GM12878 (cell line): Measurements from ENCODE around the gene COL4A2. TPM values are rescaled to one million over a fixed set of nuclear protein-coding genes. Genes with fewer than 3 reads are reported as not detected.
A peak's percentile ranks its signal among the peaks of the same experiment; 100 is the strongest.

Experiments
- ATAC-seq: fragments of 200-7000 bp; cut with Tn5 transposase; 3 replicates; pipeline ENCODE4 v1.9.1; 2020; ENCODE audit warnings: mild to moderate bottlenecking, moderate library complexity
- BruUV-seq: library from RNA; stranded (reverse); fragments of 400-500 nt; replicated peaks from 2 replicates; lab custom pipeline; 2021; lab: Mats Ljungman, UMichigan
- CTCF ChIA-PET: fragments of 300-600 bp; sonication (Branson Sonifier 250); formaldehyde crosslinking; extraction: SDS; loops from one replicate; lab custom pipeline; 2021; ENCODE audit warnings: inconsistent platforms; lab: Yijun Ruan, JAX
- POLR2A ChIA-PET: fragments of 350-600 bp; formaldehyde crosslinking; extraction: SDS; loops from one replicate; lab custom pipeline; 2021; ENCODE audit warnings: inconsistent platforms; lab: Charles Lee
- RAD21 ChIA-PET: fragments of 300-600 bp; sonication (Branson Sonifier 250); formaldehyde crosslinking; loops from one replicate; lab custom pipeline; 2023; ENCODE audit warnings: antibody characterized with exemption; ENCODE audit not compliant: unreplicated experiment; lab: Charles Lee
- SMC1A ChIA-PET: fragments of 300-600 bp; sonication (Branson Sonifier 250); formaldehyde crosslinking; loops from one replicate; lab custom pipeline; 2023; ENCODE audit not compliant: unreplicated experiment, uncharacterized antibody; lab: Charles Lee
- DNase-seq: peaks from one replicate; pipeline ENCODE4 v3.0.0-alpha.2; 2011; ENCODE audit warnings: low read depth, low spot score
- FAIRE-seq: peaks from 3 replicates; lab custom pipeline; 2011; peaks lifted over from hg19 to GRCh38; lab: Jason Lieb, UNC
- H2AFZ ChIP-seq: 2 replicates; pipeline ENCODE4 v1.6.0; 2011; ENCODE audit warnings: low read depth, low read length, control low read depth; ENCODE audit not compliant: control insufficient read depth
- H3K27ac ChIP-seq: 2 replicates; pipeline ENCODE4 v1.5.1; 2011; ENCODE audit warnings: control low read depth; ENCODE audit not compliant: control insufficient read depth, insufficient read depth
- H3K27me3 ChIP-seq, 2 experiments: replicated peaks in 1 of 2; 2 replicates each; pipeline versions ENCODE4 v1.6.0 to v1.6.1; 2011; ENCODE audit warnings: low read length in 1 of 2; ENCODE audit not compliant: control insufficient read depth in 2 of 2, insufficient read depth in 2 of 2
- H3K36me3 ChIP-seq, 2 experiments: 2 replicates each; pipeline ENCODE4 v1.5.1; 2011; ENCODE audit warnings: low read length in 1 of 2; ENCODE audit not compliant: control insufficient read depth in 2 of 2, insufficient read depth in 2 of 2
- H3K4me1 ChIP-seq: 2 replicates; pipeline ENCODE4 v1.6.1; 2011; ENCODE audit warnings: mild to moderate bottlenecking, low read length, moderate library complexity, mixed read lengths; ENCODE audit not compliant: control insufficient read depth, insufficient read depth
- H3K4me2 ChIP-seq: 2 replicates; pipeline ENCODE4 v1.6.0; 2011; ENCODE audit warnings: control low read depth; ENCODE audit not compliant: control insufficient read depth, insufficient read depth
- H3K4me3 ChIP-seq: fragments of 200-600 bp; sonication (generic); 2 replicates; pipeline ENCODE4 v1.5.1; 2016
- H3K79me2 ChIP-seq: 2 replicates; pipeline ENCODE4 v1.6.0; 2011; ENCODE audit warnings: low read length; ENCODE audit not compliant: control insufficient read depth, insufficient read depth
- H3K9ac ChIP-seq: 2 replicates; pipeline ENCODE4 v1.8.0; 2011; ENCODE audit warnings: low read length, control low read depth, mixed read lengths; ENCODE audit not compliant: control insufficient read depth, insufficient read depth
- H3K9me3 ChIP-seq: replicated peaks from 3 replicates; pipeline ENCODE4 v1.5.1; 2011; ENCODE audit warnings: mild to moderate bottlenecking, low read length; ENCODE audit not compliant: control insufficient read depth, insufficient read depth
- H4K20me1 ChIP-seq: 2 replicates; pipeline ENCODE4 v1.6.0; 2011; ENCODE audit not compliant: control insufficient read depth, insufficient read depth
- BCL11A ChIP-seq: IDR thresholded peaks from 2 replicates; pipeline ENCODE4 v1.6.1; 2011; ENCODE audit warnings: low read depth, low read length
- CHD2 ChIP-seq: IDR thresholded peaks from 2 replicates; pipeline ENCODE4 v1.6.1; 2011; ENCODE audit warnings: low read depth, low read length, improper control_type of control experiment, borderline replicate concordance
- EED ChIP-seq: sonication (generic); IDR thresholded peaks from 2 replicates; pipeline ENCODE4 v1.6.1; 2016; ENCODE audit warnings: antibody characterized with exemption, low read depth
- GATAD2B ChIP-seq: fragments of 450-650 bp; conservative IDR thresholded peaks from 2 replicates; pipeline ENCODE4 v1.6.1; 2017; ENCODE audit warnings: low read depth, mild to moderate bottlenecking, moderate library complexity
- NFXL1 ChIP-seq: fragments of 450-650 bp; IDR thresholded peaks from 2 replicates; pipeline ENCODE4 v1.6.1; 2017; ENCODE audit warnings: antibody characterized with exemption, mild to moderate bottlenecking, borderline replicate concordance
- NRF1 ChIP-seq: conservative IDR thresholded peaks from 2 replicates; pipeline ENCODE4 v1.6.1; 2011; ENCODE audit warnings: mild to moderate bottlenecking, low read depth, low read length, improper control_type of control experiment
- PAX5 ChIP-seq: IDR thresholded peaks from 2 replicates; pipeline ENCODE4 v1.6.1; 2011; ENCODE audit warnings: low read depth, low read length, borderline replicate concordance
- PAX8 ChIP-seq: fragments of 450-650 bp; IDR thresholded peaks from 2 replicates; pipeline ENCODE4 v1.6.1; 2017; ENCODE audit warnings: mild to moderate bottlenecking, moderate library complexity
- POU2F2 ChIP-seq: IDR thresholded peaks from 3 replicates; pipeline ENCODE4 v1.6.1; 2011; ENCODE audit warnings: low read depth, mild to moderate bottlenecking, low read length, borderline replicate concordance
- SP1 ChIP-seq: IDR thresholded peaks from one replicate; pipeline ENCODE4 v1.6.1; 2011; ENCODE audit warnings: low read depth, low read length
- SREBF2 ChIP-seq: IDR thresholded peaks from 2 replicates; pipeline ENCODE4 v1.6.1; 2012; ENCODE audit warnings: mild to moderate bottlenecking, low read length
- ZNF384 ChIP-seq: IDR thresholded peaks from 2 replicates; pipeline ENCODE4 v1.6.1; 2012; ENCODE audit warnings: low read depth, mild to moderate bottlenecking, low read length, improper control_type of control experiment, borderline replicate concordance
- ZSCAN29 ChIP-seq: fragments of 450-650 bp; IDR thresholded peaks from 2 replicates; pipeline ENCODE4 v1.6.1; 2017; ENCODE audit warnings: mild to moderate bottlenecking, moderate library complexity
- WGBS: methylation state at CpG from one replicate; pipeline ENCODE4 v1.1.6; 2016; ENCODE audit warnings: low lambda C conversion rate; ENCODE audit not compliant: insufficient replicate concordance, insufficient coverage; ENCODE audit errors: missing lambda C conversion rate; 5-methylcytosine and 5-hydroxymethylcytosine counted together
- in situ Hi-C: fragments of 300-500 bp; cut with MboI; formaldehyde crosslinking; loops from 9 replicates; pipeline ENCODE4 v1.14.3; 2018; ENCODE audit warnings: mixed read lengths
- intact Hi-C: fragments of 100-400 bp; cut with micrococcal nuclease; formaldehyde crosslinking; loops from one replicate; pipeline ENCODE4 v1.14.2; 2022; ENCODE audit not compliant: unreplicated experiment
- polyA plus RNA-seq, 11 experiments: library from polyadenylated mRNA; depleted of rRNA in 4 of 11; unstranded in 6 of 11; stranded (reverse) in 5 of 11; fragments of >200 nt; fragmentation: Nextera tagmentation in 4 of 11; fragmentation: Illumina TruSeq in 1 of 11; extraction: Ambion mirVana in 4 of 11; extraction: Trizol in 1 of 11; gene quantifications; 1 replicate in 1 of 11; 2 replicates in 10 of 11; pipeline versions ENCODE4 v1.2.1 to v1.2.3, GENCODE V29; 2011 to 2016; ENCODE audit warnings: inconsistent platforms in 2 of 11, missing spikeins in 2 of 11, low read depth in 1 of 11
- total RNA-seq, 4 experiments: library from RNA; depleted of rRNA in 3 of 4; stranded (reverse); fragments of >200 nt in 3 of 4; fragmentation: Illumina TruSeq in 1 of 4; extraction: Trizol in 1 of 4; gene quantifications; 2 replicates each; pipeline versions ENCODE4 v1.2.1 to v1.2.3, GENCODE V29; 2013 to 2021
- TF ChIP-seq, protein P1 (sequence below): fragments of 450-650 bp; IDR thresholded peaks from 2 replicates; pipeline ENCODE4 v1.6.1; 2014; ENCODE audit warnings: mild to moderate bottlenecking
- TF ChIP-seq, protein P2 (sequence below): fragments of 450-650 bp; IDR thresholded peaks from 2 replicates; pipeline ENCODE4 v1.6.1; 2016; ENCODE audit warnings: mild to moderate bottlenecking
- TF ChIP-seq, protein P3 (sequence below): IDR thresholded peaks from 2 replicates; pipeline ENCODE4 v1.6.1; 2011; ENCODE audit warnings: low read depth, low read length, improper control_type of control experiment, borderline replicate concordance

The COL4A2 gene
- total and polyA plus RNA-seq, 10 of the 15 experiments (the other 5 are each of a cell fraction or from before 2014, with no cell fraction given): 0.16 to 1.6 (median 0.62) TPM; not detected in 3

DNA sequence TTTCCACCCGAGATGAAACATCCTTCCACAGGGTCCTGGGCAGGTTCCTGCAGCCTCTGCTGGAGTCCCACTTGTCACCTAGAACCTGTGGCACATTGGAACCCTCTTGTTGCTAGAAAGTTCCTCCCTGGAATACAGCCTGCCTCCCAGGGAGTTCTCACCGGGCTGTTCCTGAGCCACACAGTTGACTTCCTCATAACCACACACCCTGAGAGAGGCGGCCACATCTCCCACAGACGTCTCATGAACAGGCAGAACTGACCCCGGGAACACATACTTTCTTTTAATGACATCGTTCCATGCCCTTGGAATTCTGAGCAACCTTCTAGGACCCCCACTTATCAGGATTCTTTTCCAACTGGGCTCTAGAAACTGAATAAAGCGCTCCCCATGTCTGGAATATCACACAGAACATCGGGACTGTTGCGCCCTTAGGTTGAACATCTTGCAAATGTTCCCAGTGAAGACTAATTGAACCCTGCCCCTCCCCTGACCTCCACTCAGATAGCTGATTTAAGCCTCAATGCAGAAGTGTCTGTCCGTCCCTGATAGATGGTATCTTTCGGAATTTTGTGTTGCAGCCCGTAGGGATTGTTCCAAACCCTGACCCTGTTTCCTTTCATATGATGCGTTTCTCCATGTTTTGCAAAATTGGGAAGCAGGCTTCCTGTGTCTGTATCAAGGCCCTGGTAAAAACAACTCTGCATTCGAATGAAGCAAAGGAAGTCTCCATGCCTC lies 163.4 kb downstream of the COL4A2 start (continued):
- TF ChIP-seq, protein P1, sequence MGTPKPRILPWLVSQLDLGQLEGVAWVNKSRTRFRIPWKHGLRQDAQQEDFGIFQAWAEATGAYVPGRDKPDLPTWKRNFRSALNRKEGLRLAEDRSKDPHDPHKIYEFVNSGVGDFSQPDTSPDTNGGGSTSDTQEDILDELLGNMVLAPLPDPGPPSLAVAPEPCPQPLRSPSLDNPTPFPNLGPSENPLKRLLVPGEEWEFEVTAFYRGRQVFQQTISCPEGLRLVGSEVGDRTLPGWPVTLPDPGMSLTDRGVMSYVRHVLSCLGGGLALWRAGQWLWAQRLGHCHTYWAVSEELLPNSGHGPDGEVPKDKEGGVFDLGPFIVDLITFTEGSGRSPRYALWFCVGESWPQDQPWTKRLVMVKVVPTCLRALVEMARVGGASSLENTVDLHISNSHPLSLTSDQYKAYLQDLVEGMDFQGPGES: no peak
- TF ChIP-seq NRF1 (no peak), ZNF384 (no peak), ZSCAN29 (no peak)
- TF ChIP-seq, protein P2, sequence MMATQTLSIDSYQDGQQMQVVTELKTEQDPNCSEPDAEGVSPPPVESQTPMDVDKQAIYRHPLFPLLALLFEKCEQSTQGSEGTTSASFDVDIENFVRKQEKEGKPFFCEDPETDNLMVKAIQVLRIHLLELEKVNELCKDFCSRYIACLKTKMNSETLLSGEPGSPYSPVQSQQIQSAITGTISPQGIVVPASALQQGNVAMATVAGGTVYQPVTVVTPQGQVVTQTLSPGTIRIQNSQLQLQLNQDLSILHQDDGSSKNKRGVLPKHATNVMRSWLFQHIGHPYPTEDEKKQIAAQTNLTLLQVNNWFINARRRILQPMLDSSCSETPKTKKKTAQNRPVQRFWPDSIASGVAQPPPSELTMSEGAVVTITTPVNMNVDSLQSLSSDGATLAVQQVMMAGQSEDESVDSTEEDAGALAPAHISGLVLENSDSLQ: no peak
- TF ChIP-seq, protein P3, sequence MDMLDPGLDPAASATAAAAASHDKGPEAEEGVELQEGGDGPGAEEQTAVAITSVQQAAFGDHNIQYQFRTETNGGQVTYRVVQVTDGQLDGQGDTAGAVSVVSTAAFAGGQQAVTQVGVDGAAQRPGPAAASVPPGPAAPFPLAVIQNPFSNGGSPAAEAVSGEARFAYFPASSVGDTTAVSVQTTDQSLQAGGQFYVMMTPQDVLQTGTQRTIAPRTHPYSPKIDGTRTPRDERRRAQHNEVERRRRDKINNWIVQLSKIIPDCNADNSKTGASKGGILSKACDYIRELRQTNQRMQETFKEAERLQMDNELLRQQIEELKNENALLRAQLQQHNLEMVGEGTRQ: no peak

DNA sequence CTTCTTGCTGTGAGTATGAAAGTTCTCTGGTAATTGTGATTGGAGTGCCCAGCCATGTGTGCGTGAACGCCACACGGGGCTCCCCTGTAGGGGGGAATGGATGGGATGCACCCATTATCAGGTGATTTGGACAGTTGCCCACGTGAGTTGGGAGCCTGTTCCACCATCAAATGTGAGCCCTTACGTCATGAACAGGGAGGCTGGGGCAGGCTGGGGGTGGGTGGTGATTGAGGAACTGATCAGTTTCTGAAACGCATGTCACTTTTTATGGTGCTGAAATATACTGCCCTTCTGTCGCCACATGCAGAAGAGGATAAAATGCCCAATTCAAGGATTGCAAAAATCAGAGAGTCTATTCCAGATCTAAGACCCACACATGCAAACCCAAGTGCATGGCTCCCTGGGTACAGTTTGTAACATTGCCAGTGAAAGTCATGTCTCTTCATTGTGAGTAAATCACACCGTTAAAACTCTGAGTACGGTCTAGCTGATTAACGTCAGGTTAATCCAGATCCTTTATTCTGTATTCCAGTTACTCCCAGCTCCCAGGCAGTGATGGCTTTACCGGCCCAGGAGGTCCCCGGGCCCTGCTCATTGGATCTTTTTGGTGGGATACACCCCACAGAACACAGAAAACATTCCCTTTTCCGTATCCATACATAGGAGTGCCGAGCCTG lies 164.2 kb downstream of the COL4A2 start:
- FAIRE-seq: peak; percentile 31
- no peak overlapping the region; the same call in 1 of the 2 replicates for H2AFZ ChIP-seq
- ChIA-PET SMC1A (interaction anchor here (0.6 to 2.8 kb wide), 6 partner anchors 9 to 490 kb away, joined by 3 to 10 read pairs (median 4); no protein-coding TSS in a partner anchor), POLR2A (interaction anchor here (0.5 to 1.3 kb wide), 4 partner anchors 13 to 139 kb away, joined by 3 read pairs; partner anchors contain the start of gene RAB20), RAD21 (interaction anchor here (0.7 to 2.8 kb wide), 4 partner anchors 16 to 140 kb away, joined by 3 to 12 read pairs (median 4); no protein-coding TSS in a partner anchor), CTCF (interaction anchor here (0.6 to 2.4 kb wide), 3 partner anchors 15 to 1317 kb away, joined by 3 to 13 read pairs (median 4); no protein-coding TSS in a partner anchor)
- in situ Hi-C loops (loop anchor here (5.0 kb wide), 1 partner anchor 1309 kb away; no protein-coding TSS in a partner anchor), intact Hi-C loops (loop anchor here (1.0 to 10.0 kb wide), 6 partner anchors 27 to 574 kb away; partner anchors contain the start of genes ANKRD10, ING1 and RAB20)
- H3K36me3 ChIP-seq: no peaks in the 10 kb centered on the region
- H3K4me3 ChIP-seq: peak overlapping the region; percentile 42; the same call in 1 of the 2 replicates
- peak overlapping the region; percentile 81 for H3K4me2 ChIP-seq
- no peaks in the 10 kb centered on the region for H4K20me1 ChIP-seq
- peak overlapping the region; percentile 47 for H3K9ac ChIP-seq
- 28% methylated on average over 14 of the region's 14 CpGs for WGBS
- BruUV-seq: no TSS peak
- H3K9me3 ChIP-seq: no peaks in the 10 kb centered on the region
- no peak for DNase-seq
- peak; percentile 84 for ATAC-seq
- no peaks in the 10 kb centered on the region for H3K79me2 ChIP-seq
- peaks cover 37% of the 10 kb centered on the region for H3K4me1 ChIP-seq
- H3K27me3 ChIP-seq: no peaks in the 10 kb centered on the region
- H3K27ac ChIP-seq: peak overlapping the region; percentile 60
- TF ChIP-seq BCL11A (peak; percentile 75), GATAD2B (peak; percentile 61), CHD2 (peak; percentile 69; the same call in 1 of the 2 replicates), POU2F2 (no peak), SP1 (peak; percentile 60), NFXL1 (no peak), PAX8 (0 out of 2 replicates have a peak, but pooled peaks have one; percentile 60), PAX5 (peak; percentile 76), EED (peak; percentile 36; the same call in 1 of the 2 replicates), SREBF2 (no peak)
- TF ChIP-seq, protein P2: no peak
